HepG2 (cell line): ENCODE data around the gene FLRT3. TPM values are rescaled to one million over a fixed set of nuclear protein-coding genes. Genes with fewer than 3 reads are reported as not detected.

Experiments used
- AFF4 ChIP-seq: sonication (generic); formaldehyde crosslinking; IDR thresholded peaks from 2 replicates; pipeline ENCODE4 v1.4.0; 2020; ENCODE audit warnings: missing genetic modification reagents
- FOXA3 ChIP-seq: IDR thresholded peaks from 2 replicates; pipeline ENCODE4 v1.6.1; 2016; ENCODE audit warnings: missing genetic modification reagents, missing compliant biosample characterization
- FOXK2 ChIP-seq: fragments of 450-650 bp; IDR thresholded peaks from 2 replicates; pipeline ENCODE4 v1.6.1; 2016
- IKZF4 ChIP-seq: sonication (generic); formaldehyde crosslinking; IDR thresholded peaks from 2 replicates; pipeline ENCODE4 v1.5.1; 2020; ENCODE audit warnings: borderline replicate concordance, mild to moderate bottlenecking, low read depth, missing genetic modification reagents; ENCODE audit errors: not compliant biosample characterization
- JUNB ChIP-seq: sonication (generic); formaldehyde crosslinking; IDR thresholded peaks from 2 replicates; pipeline ENCODE4 v1.8.0; 2022; ENCODE audit warnings: missing genetic modification reagents, mild to moderate bottlenecking, borderline replicate concordance
- KMT2B ChIP-seq: IDR thresholded peaks from 2 replicates; pipeline ENCODE4 v1.6.1; 2016; ENCODE audit warnings: missing genetic modification reagents, missing compliant biosample characterization
- MYC ChIP-seq: sonication (generic); formaldehyde crosslinking; IDR thresholded peaks from 2 replicates; pipeline ENCODE4 v1.9.0; 2021; ENCODE audit warnings: missing genetic modification reagents, borderline replicate concordance
- RNF219 ChIP-seq: sonication (generic); formaldehyde crosslinking; IDR thresholded peaks from 2 replicates; pipeline ENCODE4 v1.5.0; 2020; ENCODE audit warnings: mild to moderate bottlenecking, missing genetic modification reagents
- XRCC5 ChIP-seq: fragments of 200-400 bp; formaldehyde crosslinking; optimal IDR thresholded peaks from 2 replicates; pipeline ENCODE3; 2017; ENCODE audit warnings: mild to moderate bottlenecking, low read length
- ZBTB38 ChIP-seq: sonication (generic); formaldehyde crosslinking; IDR thresholded peaks from 2 replicates; pipeline ENCODE4 v1.5.1; 2020; ENCODE audit warnings: mild to moderate bottlenecking, missing genetic modification reagents
- ZFP90 ChIP-seq: sonication (generic); formaldehyde crosslinking; IDR thresholded peaks from 2 replicates; pipeline ENCODE4 v1.8.0; 2022; ENCODE audit warnings: missing genetic modification reagents, mild to moderate bottlenecking, inconsistent platforms, borderline replicate concordance
- ZGPAT ChIP-seq: IDR thresholded peaks from 2 replicates; pipeline ENCODE4 v1.6.1; 2016; ENCODE audit warnings: mild to moderate bottlenecking
- ZNF138 ChIP-seq: sonication (generic); formaldehyde crosslinking; IDR thresholded peaks from 2 replicates; pipeline ENCODE4 v1.5.0; 2020; ENCODE audit warnings: mild to moderate bottlenecking, low read depth, missing genetic modification reagents
- ZNF282 ChIP-seq: fragments of 450-650 bp; IDR thresholded peaks from 2 replicates; pipeline ENCODE4 v1.6.1; 2018; ENCODE audit not compliant: partially characterized antibody
- ZNF441 ChIP-seq: sonication (generic); formaldehyde crosslinking; IDR thresholded peaks from 2 replicates; pipeline ENCODE4 v1.7.0; 2021; ENCODE audit warnings: missing genetic modification reagents, borderline replicate concordance
- ZNF501 ChIP-seq: sonication (generic); formaldehyde crosslinking; IDR thresholded peaks from 2 replicates; pipeline ENCODE4 v1.5.1; 2020; ENCODE audit warnings: mild to moderate bottlenecking, moderate library complexity, missing genetic modification reagents
- ZNF570 ChIP-seq: sonication (generic); formaldehyde crosslinking; IDR thresholded peaks from 2 replicates; pipeline ENCODE4 v1.4.0; 2020; ENCODE audit warnings: mild to moderate bottlenecking, missing genetic modification reagents, borderline replicate concordance
- ZNF749 ChIP-seq: sonication (generic); formaldehyde crosslinking; IDR thresholded peaks from 2 replicates; pipeline ENCODE4 v1.8.0; 2022; ENCODE audit warnings: mild to moderate bottlenecking, missing genetic modification reagents, moderate library complexity, borderline replicate concordance
- polyA plus RNA-seq, 8 experiments: library from polyadenylated mRNA; depleted of rRNA in 3 of 8; stranded (reverse) in 7 of 8; unstranded in 1 of 8; fragments of >200 nt; fragmentation: Illumina TruSeq in 4 of 8; extraction: Trizol in 4 of 8; gene quantifications; 2 replicates each; pipeline versions ENCODE4 v1.2.1 to v1.2.3, GENCODE V29; 2011 to 2016; ENCODE audit warnings: low read depth in 4 of 8, missing spikeins in 1 of 8, mixed read lengths in 1 of 8; ENCODE audit not compliant: insufficient read depth in 1 of 8
- total RNA-seq, 5 experiments: library from RNA; depleted of rRNA; stranded (reverse); fragments of >200 nt; fragmentation: Illumina TruSeq; extraction: Trizol; gene quantifications; 2 replicates each; pipeline ENCODE4 v1.2.3, GENCODE V29; 2016; ENCODE audit warnings: low read depth in 1 of 5
- TF ChIP-seq, protein P1 (sequence below): sonication (generic); formaldehyde crosslinking; IDR thresholded peaks from 2 replicates; pipeline ENCODE4 v1.4.0; 2020; ENCODE audit warnings: missing genetic modification reagents, borderline replicate concordance

Gene FLRT3
- total and polyA plus RNA-seq, 2 of the 13 experiments (the other 11 are each of a cell fraction or from before 2014, with no cell fraction given): 0.44 to 5.3 TPM

GRCh38 chr20:14337400-14338171 is at the start of gene FLRT3 (continued):
- TF ChIP-seq AFF4 (CRISPR knock-in tag): no peak
- TF ChIP-seq, protein P1, sequence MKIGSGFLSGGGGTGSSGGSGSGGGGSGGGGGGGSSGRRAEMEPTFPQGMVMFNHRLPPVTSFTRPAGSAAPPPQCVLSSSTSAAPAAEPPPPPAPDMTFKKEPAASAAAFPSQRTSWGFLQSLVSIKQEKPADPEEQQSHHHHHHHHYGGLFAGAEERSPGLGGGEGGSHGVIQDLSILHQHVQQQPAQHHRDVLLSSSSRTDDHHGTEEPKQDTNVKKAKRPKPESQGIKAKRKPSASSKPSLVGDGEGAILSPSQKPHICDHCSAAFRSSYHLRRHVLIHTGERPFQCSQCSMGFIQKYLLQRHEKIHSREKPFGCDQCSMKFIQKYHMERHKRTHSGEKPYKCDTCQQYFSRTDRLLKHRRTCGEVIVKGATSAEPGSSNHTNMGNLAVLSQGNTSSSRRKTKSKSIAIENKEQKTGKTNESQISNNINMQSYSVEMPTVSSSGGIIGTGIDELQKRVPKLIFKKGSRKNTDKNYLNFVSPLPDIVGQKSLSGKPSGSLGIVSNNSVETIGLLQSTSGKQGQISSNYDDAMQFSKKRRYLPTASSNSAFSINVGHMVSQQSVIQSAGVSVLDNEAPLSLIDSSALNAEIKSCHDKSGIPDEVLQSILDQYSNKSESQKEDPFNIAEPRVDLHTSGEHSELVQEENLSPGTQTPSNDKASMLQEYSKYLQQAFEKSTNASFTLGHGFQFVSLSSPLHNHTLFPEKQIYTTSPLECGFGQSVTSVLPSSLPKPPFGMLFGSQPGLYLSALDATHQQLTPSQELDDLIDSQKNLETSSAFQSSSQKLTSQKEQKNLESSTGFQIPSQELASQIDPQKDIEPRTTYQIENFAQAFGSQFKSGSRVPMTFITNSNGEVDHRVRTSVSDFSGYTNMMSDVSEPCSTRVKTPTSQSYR: peak; percentile 46; the same call in 1 of the 2 replicates
- TF ChIP-seq ZFP90 (CRISPR knock-in tag): no peak
- TF ChIP-seq ZGPAT: no peak; the same call in 1 of the 2 replicates
- TF ChIP-seq MYC (CRISPR knock-in tag): no peak
- TF ChIP-seq XRCC5: peak; percentile 95
- peak; percentile 71; the same call in 1 of the 2 replicates for TF ChIP-seq ZNF441 (CRISPR knock-in tag)
- TF ChIP-seq ZNF570: no peak
- TF ChIP-seq ZNF138: no peak
- TF ChIP-seq IKZF4 (CRISPR knock-in tag): no peak
- TF ChIP-seq FOXA3 (CRISPR knock-in tag): 0 out of 2 replicates have a peak, but pooled peaks have one; percentile 44
- TF ChIP-seq ZNF501 (CRISPR knock-in tag): peak; percentile 74; the same call in 1 of the 2 replicates
- no peak for TF ChIP-seq RNF219 (CRISPR knock-in tag)
- no peak for TF ChIP-seq FOXK2
- TF ChIP-seq ZBTB38 (CRISPR knock-in tag): no peak
- no peak for TF ChIP-seq JUNB (CRISPR knock-in tag)
- TF ChIP-seq ZNF749 (CRISPR knock-in tag): no peak
- TF ChIP-seq KMT2B: no peak
- TF ChIP-seq ZNF282: no peak
